Measurements from ENCODE around the gene SPRED2.

SPRED2 gene

DNA sequence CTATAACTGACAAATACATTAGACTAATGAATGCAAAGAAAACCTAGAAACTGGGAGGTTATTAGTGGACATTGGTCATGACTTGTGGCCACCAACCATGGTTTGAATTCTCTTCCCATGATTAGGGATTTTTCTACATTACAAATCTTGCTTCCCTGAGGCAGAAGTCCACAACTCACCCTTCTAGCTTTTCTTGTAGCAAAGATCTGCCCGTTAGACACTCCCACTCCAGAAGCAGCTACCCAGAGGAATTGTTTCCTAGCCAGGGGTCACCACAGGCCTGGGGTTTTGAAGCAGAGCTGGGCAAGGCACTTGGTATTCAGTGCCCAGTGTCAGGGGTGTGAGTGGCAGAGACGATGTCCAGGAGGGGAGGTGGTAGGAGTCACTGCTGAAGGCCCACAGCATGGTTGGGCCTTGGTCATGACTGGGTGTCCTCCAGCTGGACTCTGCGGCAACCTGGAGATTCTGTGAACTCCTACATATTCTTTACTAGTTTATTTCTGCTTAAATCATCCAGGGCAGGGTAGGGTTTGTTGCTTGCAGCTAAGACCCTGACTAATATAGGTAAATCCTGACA lies 149.8 kb downstream of the SPRED2 start:
- Histone ChIP-seq H3K27me3 (ENCODE audit: control insufficient read depth, insufficient read depth, low read length) (no peaks in the 10 kb centered on the region), H3K79me2 (no peaks in the 10 kb centered on the region), H3K9ac (no peak overlapping the region), H3K4me2 (ENCODE audit: low read length) (no peak overlapping the region), H3K4me1 (no peaks in the 10 kb centered on the region), H3K4me3 (ENCODE audit: low read depth, low read length) (no peak overlapping the region), H2AFZ (no peak overlapping the region), H3K36me3 (ENCODE audit: control insufficient read depth, insufficient read depth, low read length) (no peaks in the 10 kb centered on the region), H3K27ac (no peak overlapping the region), H3K9me3 (ENCODE audit: control insufficient read depth, low read length) (no peaks in the 10 kb centered on the region)
- TF ChIP-seq, protein P1, sequence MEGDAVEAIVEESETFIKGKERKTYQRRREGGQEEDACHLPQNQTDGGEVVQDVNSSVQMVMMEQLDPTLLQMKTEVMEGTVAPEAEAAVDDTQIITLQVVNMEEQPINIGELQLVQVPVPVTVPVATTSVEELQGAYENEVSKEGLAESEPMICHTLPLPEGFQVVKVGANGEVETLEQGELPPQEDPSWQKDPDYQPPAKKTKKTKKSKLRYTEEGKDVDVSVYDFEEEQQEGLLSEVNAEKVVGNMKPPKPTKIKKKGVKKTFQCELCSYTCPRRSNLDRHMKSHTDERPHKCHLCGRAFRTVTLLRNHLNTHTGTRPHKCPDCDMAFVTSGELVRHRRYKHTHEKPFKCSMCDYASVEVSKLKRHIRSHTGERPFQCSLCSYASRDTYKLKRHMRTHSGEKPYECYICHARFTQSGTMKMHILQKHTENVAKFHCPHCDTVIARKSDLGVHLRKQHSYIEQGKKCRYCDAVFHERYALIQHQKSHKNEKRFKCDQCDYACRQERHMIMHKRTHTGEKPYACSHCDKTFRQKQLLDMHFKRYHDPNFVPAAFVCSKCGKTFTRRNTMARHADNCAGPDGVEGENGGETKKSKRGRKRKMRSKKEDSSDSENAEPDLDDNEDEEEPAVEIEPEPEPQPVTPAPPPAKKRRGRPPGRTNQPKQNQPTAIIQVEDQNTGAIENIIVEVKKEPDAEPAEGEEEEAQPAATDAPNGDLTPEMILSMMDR (IDR thresholded peaks at IDR 0.05): no peak

DNA sequence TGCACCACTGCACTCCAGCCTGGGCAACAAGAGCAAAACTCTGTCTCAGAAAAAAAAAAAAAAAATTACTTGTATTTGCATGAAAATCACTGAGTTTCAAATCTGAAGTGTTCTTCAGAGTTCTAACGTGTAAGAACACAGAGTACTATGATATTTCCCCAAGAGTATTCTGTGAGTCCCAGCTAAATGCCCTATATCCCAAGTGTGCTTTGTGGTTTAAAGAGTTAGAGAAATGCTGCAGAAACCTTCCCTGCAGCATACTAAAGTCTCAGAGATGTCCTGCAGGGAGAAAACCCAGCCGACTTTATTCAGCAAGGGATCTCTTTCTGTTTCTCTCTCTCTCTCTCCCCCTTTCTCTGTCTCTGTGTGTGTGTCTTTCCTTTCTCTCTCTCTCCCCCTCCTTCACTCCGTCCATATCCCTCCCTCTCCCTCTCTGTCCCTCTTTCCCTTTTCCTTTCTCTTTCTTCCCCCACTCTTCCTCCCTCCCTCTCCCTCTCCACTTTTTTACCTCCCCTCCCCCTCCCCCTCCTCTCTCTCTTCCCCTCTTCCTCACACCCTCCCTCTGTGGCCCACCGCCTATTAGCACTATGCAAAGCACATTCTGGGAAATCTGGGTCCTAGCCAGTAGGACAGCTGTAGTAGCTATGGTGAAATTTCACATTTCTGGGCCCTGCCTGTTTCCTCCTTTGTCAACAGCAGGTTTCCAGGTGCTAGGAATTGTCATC lies 150.6 kb downstream of the SPRED2 start:
- H3K27ac ChIP-seq: no peak overlapping the region
- TF ChIP-seq, protein P1 (IDR thresholded peaks at IDR 0.05): no peak
- no peaks in the 10 kb centered on the region for H3K9me3 ChIP-seq (ENCODE audit: control insufficient read depth, low read length)
- H3K27me3 ChIP-seq (ENCODE audit: control insufficient read depth, insufficient read depth, low read length): no peaks in the 10 kb centered on the region
- no peaks in the 10 kb centered on the region for H3K79me2 ChIP-seq
- H3K36me3 ChIP-seq (ENCODE audit: control insufficient read depth, insufficient read depth, low read length): no peaks in the 10 kb centered on the region
- no peak overlapping the region for H2AFZ ChIP-seq
- H3K9ac ChIP-seq: no peak overlapping the region
- no peaks in the 10 kb centered on the region for H3K4me1 ChIP-seq
- no peak overlapping the region for H3K4me2 ChIP-seq (ENCODE audit: low read length)
- no peak overlapping the region for H3K4me3 ChIP-seq (ENCODE audit: low read depth, low read length)

DNA sequence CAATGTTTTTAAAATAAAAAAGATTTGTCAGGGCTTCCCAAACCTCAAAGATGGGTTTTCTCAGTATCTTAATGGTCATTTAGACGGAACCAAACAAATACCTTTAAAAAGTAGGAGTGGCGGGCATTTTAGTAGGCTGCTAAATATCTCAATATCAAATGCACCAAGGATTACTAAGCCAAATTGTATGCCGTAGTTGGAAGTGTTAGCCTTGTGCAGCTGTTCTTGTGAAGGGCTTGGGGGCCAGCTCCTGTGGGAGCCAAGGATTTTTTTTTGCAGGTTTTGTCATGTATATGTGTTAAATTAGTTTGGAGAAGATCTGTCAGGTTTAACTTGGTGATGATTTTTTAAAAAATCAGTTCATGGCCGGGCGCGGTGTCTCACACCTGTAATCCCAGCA lies 152.6 kb downstream of the SPRED2 start:
- no peak overlapping the region for H3K4me2 ChIP-seq (ENCODE audit: low read length)
- TF ChIP-seq, protein P1 (IDR thresholded peaks at IDR 0.05): no peak
- no peak overlapping the region for H2AFZ ChIP-seq
- no peak overlapping the region for H3K27ac ChIP-seq
- no peak overlapping the region for H3K9ac ChIP-seq
- H3K9me3 ChIP-seq (ENCODE audit: control insufficient read depth, low read length): no peaks in the 10 kb centered on the region
- no peak overlapping the region for H3K4me3 ChIP-seq (ENCODE audit: low read depth, low read length)
- H3K4me1 ChIP-seq: no peaks in the 10 kb centered on the region
- no peaks in the 10 kb centered on the region for H3K27me3 ChIP-seq (ENCODE audit: control insufficient read depth, insufficient read depth, low read length)
- H3K79me2 ChIP-seq: no peaks in the 10 kb centered on the region
- H3K36me3 ChIP-seq (ENCODE audit: control insufficient read depth, insufficient read depth, low read length): no peaks in the 10 kb centered on the region

DNA sequence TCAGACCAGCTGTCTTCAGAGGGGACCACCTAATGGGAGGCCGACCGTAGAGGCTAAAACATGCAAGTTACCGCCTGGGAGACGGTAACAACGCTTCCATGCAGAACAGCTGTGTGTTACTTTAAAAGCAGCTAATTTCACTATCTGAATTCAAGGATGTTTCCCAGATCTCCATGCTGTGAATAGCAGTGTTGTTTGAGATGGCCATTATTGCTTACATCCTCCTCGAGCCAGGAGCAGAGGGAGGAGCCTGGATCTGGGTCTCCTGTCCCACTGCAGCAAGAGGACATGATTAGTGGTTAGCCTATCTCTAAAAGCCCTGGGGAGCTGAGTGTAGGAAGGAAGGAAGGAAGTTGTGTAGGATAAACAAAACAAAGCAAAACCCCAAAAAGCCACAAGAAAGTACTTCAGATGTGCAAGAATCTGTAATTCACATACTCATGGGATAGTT lies 153.8 kb downstream of the SPRED2 start:
- Histone ChIP-seq H3K4me3 (ENCODE audit: low read depth, low read length) (no peak overlapping the region), H3K36me3 (ENCODE audit: control insufficient read depth, insufficient read depth, low read length) (no peaks in the 10 kb centered on the region), H2AFZ (no peak overlapping the region), H3K9me3 (ENCODE audit: control insufficient read depth, low read length) (no peaks in the 10 kb centered on the region), H3K4me2 (ENCODE audit: low read length) (no peak overlapping the region), H3K9ac (no peak overlapping the region), H3K79me2 (no peaks in the 10 kb centered on the region), H3K4me1 (no peaks in the 10 kb centered on the region), H3K27ac (no peak overlapping the region), H3K27me3 (ENCODE audit: control insufficient read depth, insufficient read depth, low read length) (no peaks in the 10 kb centered on the region)
- TF ChIP-seq, protein P1 (IDR thresholded peaks at IDR 0.05): no peak

All from parathyroid adenoma (tissue), 2 donors.